Neuronal stem cell (in vitro differentiated cells): ENCODE results near the gene UBA1.

Source experiments
- DNase-seq: peaks from one replicate; pipeline ENCODE4 v3.0.0-alpha.2; 2013; ENCODE audit warnings: low spot score
- H2AFZ ChIP-seq: one replicate; pipeline ENCODE4 v1.6.1; 2013; ENCODE audit warnings: mild to moderate bottlenecking, low read length, inconsistent platforms
- H2AK5ac ChIP-seq: 2 replicates; pipeline ENCODE4 v1.6.1; 2013; ENCODE audit warnings: low read depth, mild to moderate bottlenecking, inconsistent platforms, low read length, moderate library complexity, mixed read lengths
- H2BK120ac ChIP-seq: 2 replicates; pipeline ENCODE4 v1.6.1; 2013; ENCODE audit warnings: low read depth, mild to moderate bottlenecking, inconsistent platforms, low read length, moderate library complexity, mixed read lengths
- H2BK12ac ChIP-seq: one replicate; pipeline ENCODE4 v1.6.1; 2013; ENCODE audit warnings: low read length, inconsistent platforms
- H2BK15ac ChIP-seq: 2 replicates; pipeline ENCODE4 v1.6.1; 2013; ENCODE audit warnings: mild to moderate bottlenecking, low read length, inconsistent platforms, mixed read lengths
- H2BK5ac ChIP-seq: one replicate; pipeline ENCODE4 v1.6.1; 2013; ENCODE audit warnings: inconsistent platforms, mild to moderate bottlenecking, low read length, moderate library complexity
- H3K14ac ChIP-seq: one replicate; pipeline ENCODE4 v1.6.1; 2013; ENCODE audit warnings: low read length, inconsistent platforms
- H3K18ac ChIP-seq: 2 replicates; pipeline ENCODE4 v1.6.1; 2013; ENCODE audit warnings: low read length, inconsistent platforms
- H3K23ac ChIP-seq: 2 replicates; pipeline ENCODE4 v1.6.1; 2013; ENCODE audit warnings: low read depth, mild to moderate bottlenecking, mixed read lengths, low read length, inconsistent platforms; ENCODE audit not compliant: poor library complexity
- H3K27ac ChIP-seq: replicated peaks from 3 replicates; pipeline ENCODE4 v1.5.1; 2013; ENCODE audit warnings: low read length, inconsistent platforms
- H3K27me3 ChIP-seq, 3 experiments: 2 replicates each; pipeline ENCODE4 v1.6.1; 2013; ENCODE audit warnings: low read length in 3 of 3, mild to moderate bottlenecking in 2 of 3, inconsistent platforms in 1 of 3, low read depth in 1 of 3, mixed read lengths in 1 of 3, moderate library complexity in 1 of 3; ENCODE audit not compliant: control insufficient read depth in 3 of 3, insufficient read depth in 3 of 3
- H3K36me3 ChIP-seq, 2 donors: replicated peaks in 1 of 2; 2 replicates each; pipeline ENCODE4 v1.6.1; 2013; ENCODE audit warnings: low read length in 2 of 2; ENCODE audit not compliant: control insufficient read depth in 2 of 2, insufficient read depth in 2 of 2
- H3K4ac ChIP-seq: 2 replicates; pipeline ENCODE4 v1.6.1; 2013; ENCODE audit warnings: inconsistent platforms, mild to moderate bottlenecking, low read length, moderate library complexity
- H3K4me1 ChIP-seq, 2 donors: 1 replicate in 1 of 2; 2 replicates in 1 of 2; pipeline ENCODE4 v1.6.1; 2013; ENCODE audit warnings: low read length in 2 of 2, low read depth in 1 of 2; ENCODE audit not compliant: control insufficient read depth in 2 of 2, insufficient read depth in 1 of 2
- H3K4me2 ChIP-seq: one replicate; pipeline ENCODE4 v1.6.1; 2013; ENCODE audit warnings: mild to moderate bottlenecking, low read length, inconsistent platforms; ENCODE audit not compliant: insufficient read depth, poor library complexity, severe bottlenecking
- H3K4me3 ChIP-seq, 2 donors: 2 replicates each; pipeline ENCODE4 v1.5.1; 2013; ENCODE audit warnings: low read length in 2 of 2, mild to moderate bottlenecking in 2 of 2, inconsistent platforms in 1 of 2, moderate library complexity in 1 of 2
- H3K79me1 ChIP-seq: one replicate; pipeline ENCODE4 v1.6.1; 2013; ENCODE audit warnings: low read depth, mild to moderate bottlenecking, inconsistent platforms, low read length, moderate library complexity
- H3K9ac ChIP-seq: one replicate; pipeline ENCODE4 v1.6.1; 2013; ENCODE audit warnings: mild to moderate bottlenecking, low read depth, low read length, inconsistent platforms; ENCODE audit not compliant: poor library complexity
- H3K9me3 ChIP-seq, 2 donors: replicated peaks in 1 of 2; 2 replicates each; pipeline versions ENCODE3 to v1.6.1; 2013; ENCODE audit warnings: low read length in 2 of 2, mild to moderate bottlenecking in 2 of 2, inconsistent platforms in 1 of 2, low read depth in 1 of 2, mixed read lengths in 1 of 2, moderate library complexity in 1 of 2; ENCODE audit not compliant: control insufficient read depth in 2 of 2, insufficient read depth in 1 of 2
- H4K8ac ChIP-seq: one replicate; pipeline ENCODE4 v1.6.1; 2013; ENCODE audit warnings: low read depth, mild to moderate bottlenecking, inconsistent platforms, low read length, moderate library complexity
- H4K91ac ChIP-seq: one replicate; pipeline ENCODE4 v1.6.1; 2013; ENCODE audit warnings: low read length, low read depth, mild to moderate bottlenecking, inconsistent platforms; ENCODE audit not compliant: poor library complexity
- WGBS, 2 donors: extraction: QIAGEN DNeasy Blood & Tissue Kit; methylation state at CpG; one replicate each; pipeline ENCODE4 v1.1.7; 2013; ENCODE audit warnings: missing lambda C conversion rate in 2 of 2, mixed read lengths in 1 of 2; ENCODE audit not compliant: insufficient read length in 2 of 2, insufficient replicate concordance in 1 of 2; ENCODE audit errors: extremely low coverage in 2 of 2; 5-methylcytosine and 5-hydroxymethylcytosine counted together

Gene UBA1

GRCh38 chrX:47222751-47223350 is 29.2 kb downstream of the UBA1 start:
- no peak overlapping the region for H2AFZ ChIP-seq
- peaks cover 9% of the 10 kb centered on the region for H3K79me1 ChIP-seq
- no peak overlapping the region for H3K4ac ChIP-seq
- no peak overlapping the region for H3K23ac ChIP-seq
- H3K27me3 ChIP-seq: peaks cover 0 to 6% (median 0%) of the 10 kb centered on the region in 3 experiments
- no peak overlapping the region for H3K4me3 ChIP-seq
- no peak overlapping the region for H3K18ac ChIP-seq
- H2BK15ac ChIP-seq: no peak overlapping the region
- peaks cover 9 to 15% of the 10 kb centered on the region in 2 donors for H3K4me1 ChIP-seq
- no CpG with 5 or more reads among the region's 10 CpGs for WGBS, 2 donors
- H2BK120ac ChIP-seq: no peak overlapping the region
- no peak overlapping the region for H3K9ac ChIP-seq
- no peak overlapping the region for H3K4me2 ChIP-seq
- no peak for DNase-seq
- H2AK5ac ChIP-seq: no peak overlapping the region
- no peak overlapping the region for H4K8ac ChIP-seq
- no peaks in the 10 kb centered on the region for H3K9me3 ChIP-seq
- H2BK12ac ChIP-seq: no peak overlapping the region
- H3K36me3 ChIP-seq: peaks cover 39 to 77% of the 10 kb centered on the region in 2 donors
- no peak overlapping the region for H2BK5ac ChIP-seq
- H3K27ac ChIP-seq: no peak overlapping the region
- no peak overlapping the region for H4K91ac ChIP-seq
- no peak overlapping the region for H3K14ac ChIP-seq

GRCh38 chrX:47223476-47224250 is 30.0 kb downstream of the UBA1 start:
- Histone ChIP-seq H3K14ac (no peak overlapping the region), H3K4me1 (peaks cover 9 to 15% of the 10 kb centered on the region in 2 donors), H2AFZ (no peak overlapping the region), H3K4me2 (no peak overlapping the region), H2BK12ac (no peak overlapping the region), H3K18ac (no peak overlapping the region), H3K4me3 (no peak overlapping the region), H3K36me3 (peaks cover 42 to 86% of the 10 kb centered on the region in 2 donors), H3K23ac (no peak overlapping the region), H3K27me3 (peaks cover 0 to 7% (median 0%) of the 10 kb centered on the region in 3 experiments), H4K91ac (no peak overlapping the region), H2BK5ac (no peak overlapping the region), H4K8ac (no peak overlapping the region), H3K4ac (no peak overlapping the region), H2BK15ac (no peak overlapping the region), H3K9me3 (no peaks in the 10 kb centered on the region), H3K9ac (no peak overlapping the region), H3K79me1 (peaks cover 8% of the 10 kb centered on the region), H3K27ac (no peak overlapping the region), H2BK120ac (no peak overlapping the region), H2AK5ac (no peak overlapping the region)
- no peak for DNase-seq
- WGBS, 2 donors: no CpG with 5 or more reads among the region's 13 CpGs

- peaks cover 43 to 93% of the 10 kb centered on the region in 2 donors for H3K36me3 ChIP-seq
- no peak for DNase-seq
- no peak overlapping the region for H3K27ac ChIP-seq
Measured at GRCh38 chrX:47224266-47224895, 30.8 kb downstream of the UBA1 start.

GRCh38 chrX:47224896-47225290 is 31.3 kb downstream of the UBA1 start:
- no peak overlapping the region for H3K23ac ChIP-seq
- H2BK12ac ChIP-seq: no peak overlapping the region
- no peak overlapping the region for H3K9ac ChIP-seq
- no peak overlapping the region for H3K18ac ChIP-seq
- no peak overlapping the region for H4K91ac ChIP-seq
- peaks cover 0 to 8% (median 0%) of the 10 kb centered on the region in 3 experiments for H3K27me3 ChIP-seq
- H3K9me3 ChIP-seq: no peaks in the 10 kb centered on the region
- H3K36me3 ChIP-seq: peaks cover 43 to 96% of the 10 kb centered on the region in 2 donors
- H2BK120ac ChIP-seq: no peak overlapping the region
- H2AFZ ChIP-seq: no peak overlapping the region
- peaks cover 6% of the 10 kb centered on the region for H3K79me1 ChIP-seq
- no CpG with 5 or more reads among the region's 4 CpGs for WGBS, 2 donors
- no peak overlapping the region for H3K4ac ChIP-seq
- no peak overlapping the region for H2BK5ac ChIP-seq
- H2AK5ac ChIP-seq: no peak overlapping the region
- peaks cover 4 to 9% of the 10 kb centered on the region in 2 donors for H3K4me1 ChIP-seq
- H4K8ac ChIP-seq: no peak overlapping the region
- no peak overlapping the region for H3K4me3 ChIP-seq
- no peak for DNase-seq
- no peak overlapping the region for H2BK15ac ChIP-seq
- no peak overlapping the region for H3K27ac ChIP-seq
- no peak overlapping the region for H3K14ac ChIP-seq
- H3K4me2 ChIP-seq: no peak overlapping the region

More at GRCh38 chrX:47224266-47224895, 30.8 kb downstream of the UBA1 start:
- H3K4me1 ChIP-seq: peaks cover 9 to 14% of the 10 kb centered on the region in 2 donors
- H3K4ac ChIP-seq: no peak overlapping the region
- H3K27me3 ChIP-seq: peaks cover 0 to 8% (median 0%) of the 10 kb centered on the region in 3 experiments
- no peak overlapping the region for H2BK5ac ChIP-seq
- H3K23ac ChIP-seq: no peak overlapping the region
- H3K4me3 ChIP-seq: no peak overlapping the region
- no peak overlapping the region for H3K9ac ChIP-seq
- H4K8ac ChIP-seq: no peak overlapping the region
- no peak overlapping the region for H3K4me2 ChIP-seq
- H2AK5ac ChIP-seq: no peak overlapping the region
- no peak overlapping the region for H3K14ac ChIP-seq
- no peak overlapping the region for H3K18ac ChIP-seq
- H3K79me1 ChIP-seq: peaks cover 6% of the 10 kb centered on the region
- H2BK120ac ChIP-seq: no peak overlapping the region
- no peak overlapping the region for H4K91ac ChIP-seq
- no peak overlapping the region for H2BK15ac ChIP-seq
- no CpG with 5 or more reads among the region's 17 CpGs for WGBS, 2 donors
- H3K9me3 ChIP-seq: no peaks in the 10 kb centered on the region
- H2AFZ ChIP-seq: no peak overlapping the region
- no peak overlapping the region for H2BK12ac ChIP-seq
